Activated T-cell treated with anti-CD3 and anti-CD28 coated beads, Interleukin-2, amount 50 U/mL, for 4 hours (primary cell): Measurements from ENCODE around the gene ASGR1. TPM values are rescaled to one million over a fixed set of nuclear protein-coding genes. Genes with fewer than 3 reads are reported as not detected.

Experiments used
- total RNA-seq, 3 donors: library from RNA; stranded (reverse); gene quantifications; one replicate each; pipeline ENCODE4 v1.2.1, GENCODE V29; 2021

The ASGR1 gene
- total RNA-seq, 3 donors from 2014 or later = 0.63 to 1.3 (median 1.1) TPM

Other genes starting within 250 kb of the ASGR1 start
- not detected for gene ALOX12, start 183.3 kb downstream of the ASGR1 start, total RNA-seq
- gene RNASEK, start 166.7 kb downstream of the ASGR1 start, total RNA-seq = 100 to 1,000 TPM; 138 to 150 (median 139) TPM
- gene BCL6B, start 156.3 kb downstream of the ASGR1 start, total RNA-seq = under 1 TPM; 0.21 to 0.41 (median 0.25) TPM
- 1 to 10 TPM; 5.7 to 7.0 (median 6.7) TPM for gene SLC16A13, start 143.4 kb downstream of the ASGR1 start, total RNA-seq
- 1 to 10 TPM in 2 of 3 donors, under 1 TPM in 1; 0.63 to 1.3 (median 1.1) TPM for gene SLC16A11, start 135.3 kb downstream of the ASGR1 start, total RNA-seq
- not detected for gene CLEC10A, start 99.1 kb downstream of the ASGR1 start, total RNA-seq
- gene ASGR2, start 64.5 kb downstream of the ASGR1 start, total RNA-seq = under 1 TPM in 1 of 3 donors, not detected in 2; 0.25 TPM
- gene DLG4, start 40.5 kb upstream of the ASGR1 start, total RNA-seq = 1 to 10 TPM; 4.2 to 6.5 (median 5.7) TPM
- gene ACADVL, start 40.6 kb upstream of the ASGR1 start, total RNA-seq = 100 to 1,000 TPM; 161 to 222 (median 174) TPM
- 10 to 100 TPM; 62.9 to 65.3 (median 63.2) TPM for gene DVL2, start 55.1 kb upstream of the ASGR1 start, total RNA-seq
- 10 to 100 TPM; 42.6 to 47.6 (median 43.0) TPM for gene PHF23, start 60.1 kb upstream of the ASGR1 start, total RNA-seq
- gene GABARAP, start 63.1 kb upstream of the ASGR1 start, total RNA-seq = 100 to 1,000 TPM; 114 to 136 (median 133) TPM
- gene CTDNEP1, start 72.4 kb upstream of the ASGR1 start, total RNA-seq = 100 to 1,000 TPM; 190 to 210 (median 196) TPM
- 100 to 1,000 TPM; 107 to 138 (median 117) TPM for gene ELP5, start 72.8 kb upstream of the ASGR1 start, total RNA-seq
- gene CLDN7, start 83.1 kb upstream of the ASGR1 start, total RNA-seq = 1 to 10 TPM in 2 of 3 donors, under 1 TPM in 1; 0.65 to 1.8 (median 1.7) TPM
- under 1 TPM; 0.16 to 0.58 (median 0.24) TPM for gene SLC2A4, start 102.3 kb upstream of the ASGR1 start, total RNA-seq
- under 1 TPM in 1 of 3 donors, not detected in 2; 0.18 TPM for gene YBX2, start 115.3 kb upstream of the ASGR1 start, total RNA-seq
- 1,000 to 10,000 TPM; 1,821 to 1,965 (median 1,822) TPM for gene EIF5A, start 128.3 kb upstream of the ASGR1 start, total RNA-seq
- 10 to 100 TPM; 80.6 to 92.8 (median 87.1) TPM for gene GPS2, start 136.0 kb upstream of the ASGR1 start, total RNA-seq
- gene NEURL4, start 150.0 kb upstream of the ASGR1 start, total RNA-seq = 10 to 100 TPM; 73.1 to 88.0 (median 82.4) TPM
- gene ACAP1, start 157.2 kb upstream of the ASGR1 start, total RNA-seq = 100 to 1,000 TPM; 119 to 126 (median 123) TPM
- gene KCTD11, start 172.8 kb upstream of the ASGR1 start, total RNA-seq = 1 to 10 TPM; 1.6 to 2.3 (median 1.6) TPM
- not detected for gene TMEM95, start 175.8 kb upstream of the ASGR1 start, total RNA-seq
- gene TNK1, start 201.7 kb upstream of the ASGR1 start, total RNA-seq = 1 to 10 TPM; 5.6 to 7.4 (median 6.0) TPM
- gene PLSCR3, start 215.2 kb upstream of the ASGR1 start, total RNA-seq = 10 to 100 TPM; 67.7 to 69.1 (median 68.9) TPM
- 10 to 100 TPM; 29.9 to 33.4 (median 32.0) TPM for gene TMEM256, start 224.7 kb upstream of the ASGR1 start, total RNA-seq
- gene NLGN2, start 228.5 kb upstream of the ASGR1 start, total RNA-seq = 1 to 10 TPM; 4.9 to 6.4 (median 5.9) TPM
- gene SPEM1, start 241.0 kb upstream of the ASGR1 start, total RNA-seq = not detected
- not detected for gene SPEM2, start 246.2 kb upstream of the ASGR1 start, total RNA-seq
- not detected for gene SPEM3, start 249.5 kb upstream of the ASGR1 start, total RNA-seq